Astrocyte of the spinal cord (primary cell): ENCODE data around the gene GLYATL3.

Experiments used
- DNase-seq: peaks from one replicate; pipeline ENCODE4 v3.0.0; 2011; ENCODE audit warnings: low read depth, low spot score
- H3K4me3 ChIP-seq: 2 replicates; pipeline ENCODE4 v1.5.1; 2011; ENCODE audit warnings: low read depth, mild to moderate bottlenecking, low read length, moderate library complexity
- CTCF ChIP-seq: IDR thresholded peaks from 2 replicates; pipeline ENCODE4 v1.5.1; 2012; ENCODE audit warnings: low read depth, mild to moderate bottlenecking, low read length, inconsistent platforms
- in situ Hi-C: cut with HindIII; loops from 2 replicates; pipeline ENCODE4 v1.10.0; 2017; ENCODE audit warnings: low sequenced_read_pairs

GLYATL3 gene

GRCh38 chr6:49557177-49557576 lies 57.5 kb downstream of the GLYATL3 start:
- H3K4me3 ChIP-seq: no peak overlapping the region
- DNase-seq: no peak
- TF ChIP-seq CTCF: no peak
- in situ Hi-C loops: no loop called here

GRCh38 chr6:49558238-49558637 lies 58.5 kb downstream of the GLYATL3 start:
- in situ Hi-C loops: no loop called here
- H3K4me3 ChIP-seq: no peak overlapping the region
- no peak for DNase-seq
- no peak for TF ChIP-seq CTCF

- DNase-seq: no peak
- in situ Hi-C loops: no loop called here
- no peak for TF ChIP-seq CTCF
- H3K4me3 ChIP-seq: no peak overlapping the region
Measured at GRCh38 chr6:49563006-49563886, 63.5 kb downstream of the GLYATL3 start.

- DNase-seq: no peak
- TF ChIP-seq CTCF: no peak
- H3K4me3 ChIP-seq: no peak overlapping the region
- in situ Hi-C loops: no loop called here
Measured at GRCh38 chr6:49564552-49564951, 64.8 kb downstream of the GLYATL3 start.

- no peak for TF ChIP-seq CTCF
- in situ Hi-C loops: no loop called here
- no peak for DNase-seq
- no peak overlapping the region for H3K4me3 ChIP-seq
Measured at GRCh38 chr6:49565261-49565660, 65.5 kb downstream of the GLYATL3 start.

GRCh38 chr6:49565855-49566254 lies 66.1 kb downstream of the GLYATL3 start:
- in situ Hi-C loops: no loop called here
- H3K4me3 ChIP-seq: no peak overlapping the region
- peak; percentile 33 for DNase-seq
- TF ChIP-seq CTCF: no peak
